Measurements from ENCODE around the gene C20orf96. TPM values are rescaled to one million over a fixed set of nuclear protein-coding genes. Genes with fewer than 3 reads are reported as not detected.

C20orf96 gene
- polyA plus RNA-seq, 1 donor (not counting 4 experiments of a cell fraction or from before 2014, with no cell fraction given): 3.6 TPM

- FAIRE-seq (peak; percentile 87), DNase-seq (ENCODE audit: low read depth, low spot score) (no peak)
- H3K27me3 ChIP-seq (ENCODE audit: control insufficient read depth, extremely low read depth, insufficient read depth, low read length): no peaks in the 10 kb centered on the region
- peaks cover 53% of the 10 kb centered on the region for H3K4me1 ChIP-seq (ENCODE audit: control insufficient read depth, extremely low read depth, insufficient read depth, low read length)
- H3K9me1 ChIP-seq (ENCODE audit: control insufficient read depth, extremely low read depth, insufficient read depth, low read length): peaks cover 4% of the 10 kb centered on the region
- no peaks in the 10 kb centered on the region for H3K36me3 ChIP-seq (ENCODE audit: control insufficient read depth in 2 of 2, extremely low read depth in 1 of 2, insufficient read depth in 2 of 2, low read length in 2 of 2)
- peaks cover 2% of the 10 kb centered on the region for H3K9me3 ChIP-seq (ENCODE audit: control insufficient read depth, low read depth, low read length)
- H3K4me2 ChIP-seq (ENCODE audit: control insufficient read depth, extremely low read depth, insufficient read depth, low read depth, low read length): peak overlapping the region; percentile 63
- H3K79me2 ChIP-seq (ENCODE audit: control insufficient read depth, insufficient read depth, low read length): no peaks in the 10 kb centered on the region
- peak overlapping the region; percentile 11 for H2AFZ ChIP-seq (ENCODE audit: control insufficient read depth, low read length)
- peak overlapping the region; percentile 40 for H3K9ac ChIP-seq (ENCODE audit: control insufficient read depth, extremely low read depth, insufficient read depth, low read length)
- no peak overlapping the region for H3K4me3 ChIP-seq (ENCODE audit: control insufficient read depth in 2 of 3, extremely low read depth in 1 of 3, insufficient read depth in 2 of 3, low read depth in 1 of 3, low read length in 3 of 3)
- TF ChIP-seq CTCF (optimal IDR thresholded peaks at IDR 0.05 in 1 of 3, IDR thresholded peaks at IDR 0.05 in 1 of 3, conservative IDR thresholded peaks at IDR 0.05 in 1 of 3; ENCODE audit: extremely low read depth in 1 of 3, insufficient read depth in 2 of 3, low read length in 3 of 3) (no peak), EZH2 (IDR thresholded peaks at IDR 0.05; ENCODE audit: low read length) (no peak)
- dilution Hi-C loops (cut with MboI; ENCODE audit: extremely low pct_ligation_motif_present, low sequenced_read_pairs): no loop called here
- peaks cover 2% of the 10 kb centered on the region for H4K20me1 ChIP-seq (ENCODE audit: control insufficient read depth, extremely low read depth, insufficient read depth, low read length)
- H3K27ac ChIP-seq (ENCODE audit: control insufficient read depth, insufficient read depth, low read length): peak overlapping the region; percentile 62
Measured at GRCh38 chr20:312067-312466, 21.5 kb upstream of the C20orf96 start.

GRCh38 chr20:311609-312008 lies 21.1 kb upstream of the C20orf96 start:
- Histone ChIP-seq H3K9ac (ENCODE audit: control insufficient read depth, extremely low read depth, insufficient read depth, low read length) (no peak overlapping the region), H2AFZ (ENCODE audit: control insufficient read depth, low read length) (no peak overlapping the region), H3K9me3 (ENCODE audit: control insufficient read depth, low read depth, low read length) (peaks cover 2% of the 10 kb centered on the region), H3K79me2 (ENCODE audit: control insufficient read depth, insufficient read depth, low read length) (no peaks in the 10 kb centered on the region), H3K36me3 (ENCODE audit: control insufficient read depth in 2 of 2, extremely low read depth in 1 of 2, insufficient read depth in 2 of 2, low read length in 2 of 2) (no peaks in the 10 kb centered on the region), H3K4me3 (ENCODE audit: control insufficient read depth in 2 of 3, extremely low read depth in 1 of 3, insufficient read depth in 2 of 3, low read depth in 1 of 3, low read length in 3 of 3) (no peak overlapping the region), H3K4me1 (ENCODE audit: control insufficient read depth, extremely low read depth, insufficient read depth, low read length) (peaks cover 53% of the 10 kb centered on the region), H3K27ac (ENCODE audit: control insufficient read depth, insufficient read depth, low read length) (peak overlapping the region; percentile 62), H3K27me3 (ENCODE audit: control insufficient read depth, extremely low read depth, insufficient read depth, low read length) (no peaks in the 10 kb centered on the region), H4K20me1 (ENCODE audit: control insufficient read depth, extremely low read depth, insufficient read depth, low read length) (peaks cover 2% of the 10 kb centered on the region), H3K9me1 (ENCODE audit: control insufficient read depth, extremely low read depth, insufficient read depth, low read length) (peaks cover 4% of the 10 kb centered on the region), H3K4me2 (ENCODE audit: control insufficient read depth, extremely low read depth, insufficient read depth, low read depth, low read length) (peak overlapping the region; percentile 63)
- DNase-seq (ENCODE audit: low read depth, low spot score) (no peak), FAIRE-seq (no peak)
- TF ChIP-seq EZH2 (IDR thresholded peaks at IDR 0.05; ENCODE audit: low read length) (no peak), CTCF (optimal IDR thresholded peaks at IDR 0.05 in 1 of 3, IDR thresholded peaks at IDR 0.05 in 1 of 3, conservative IDR thresholded peaks at IDR 0.05 in 1 of 3; ENCODE audit: extremely low read depth in 1 of 3, insufficient read depth in 2 of 3, low read length in 3 of 3) (no peak)
- dilution Hi-C loops (cut with MboI; ENCODE audit: extremely low pct_ligation_motif_present, low sequenced_read_pairs): no loop called here
